Esophagus muscularis mucosa (tissue), 4 donors: ENCODE results near the gene CNP. TPM values are rescaled to one million over a fixed set of nuclear protein-coding genes. Genes with fewer than 3 reads are reported as not detected.
A peak's percentile ranks its signal among the peaks of the same experiment; 100 is the strongest.
"Not testable (repeated sequence)": the region's sequence is repeated elsewhere in the genome, so short reads cannot be mapped to it uniquely, and the experiment has no call there.

Source experiments
- DNase-seq: peaks from one replicate; pipeline ENCODE4 v3.0.0-alpha.2; 2017; ENCODE audit errors: extremely low spot score
- H3K27ac ChIP-seq, 4 donors: fragments of 200-600 bp; sonication (generic); replicated peaks in 1 of 4; 1 replicate in 3 of 4; 2 replicates in 1 of 4; pipeline ENCODE4 v1.5.1; 2016 to 2019; ENCODE audit warnings: mild to moderate bottlenecking in 1 of 4
- H3K27me3 ChIP-seq, 4 donors: fragments of 200-600 bp; sonication (generic); one replicate each; pipeline versions ENCODE4 v1.5.1 to v1.6.0; 2016 to 2019
- H3K36me3 ChIP-seq, 4 donors: fragments of 200-600 bp; sonication (generic); one replicate each; pipeline ENCODE4 v1.5.1; 2016 to 2019
- H3K4me1 ChIP-seq, 4 donors: fragments of 200-600 bp; sonication (generic); one replicate each; pipeline ENCODE4 v1.5.1; 2016 to 2019
- H3K4me3 ChIP-seq, 4 donors: fragments of 200-600 bp; sonication (generic); 1 replicate in 2 of 4; 2 replicates in 2 of 4; pipeline ENCODE4 v1.5.1; 2016 to 2019; ENCODE audit warnings: mild to moderate bottlenecking in 4 of 4, moderate library complexity in 1 of 4
- H3K9me3 ChIP-seq, 4 donors: fragments of 200-600 bp; sonication (generic); 1 replicate in 3 of 4; 2 replicates in 1 of 4; pipeline ENCODE4 v1.5.1; 2016 to 2019
- EP300 ChIP-seq: sonication (generic); formaldehyde crosslinking; IDR thresholded peaks from one replicate; pipeline ENCODE4 v1.6.1; 2017; ENCODE audit warnings: antibody characterized with exemption
- POLR2A ChIP-seq: fragments of 450-650 bp; IDR thresholded peaks from one replicate; pipeline ENCODE4 v1.6.1; 2017; ENCODE audit warnings: antibody characterized with exemption, moderate library complexity, mild to moderate bottlenecking, low read depth
- POLR2AphosphoS5 ChIP-seq, 2 donors: sonication (generic); formaldehyde crosslinking; IDR thresholded peaks; one replicate each; pipeline ENCODE4 v1.6.1; 2017; ENCODE audit warnings: antibody characterized with exemption in 2 of 2
- WGBS: methylation state at CpG from one replicate; pipeline ENCODE4 v1.1.5; 2018; 5-methylcytosine and 5-hydroxymethylcytosine counted together
- intact Hi-C: fragments of 100-400 bp; cut with DNase I; formaldehyde crosslinking; loops from one replicate; pipeline ENCODE4 v1.15.1; 2023
- total RNA-seq, 4 donors: library from RNA; depleted of rRNA; stranded (reverse); fragments of >200 nt; gene quantifications; one replicate each; pipeline versions ENCODE4 v1.1.0 to v1.2.1, GENCODE V29; 2016
- TF ChIP-seq, protein P1 (sequence below), 3 experiments: fragments of 200-600 bp in 2 of 3; fragments of 450-650 bp in 1 of 3; sonication (generic) in 2 of 3; IDR thresholded peaks; one replicate each; pipeline ENCODE4 v1.5.1; 2017 to 2019; ENCODE audit warnings: antibody characterized with exemption in 3 of 3, mild to moderate bottlenecking in 2 of 3, moderate library complexity in 1 of 3

Gene CNP
- total RNA-seq, 4 donors from 2014 or later: 68.9 to 101 (median 78.5) TPM

DNA sequence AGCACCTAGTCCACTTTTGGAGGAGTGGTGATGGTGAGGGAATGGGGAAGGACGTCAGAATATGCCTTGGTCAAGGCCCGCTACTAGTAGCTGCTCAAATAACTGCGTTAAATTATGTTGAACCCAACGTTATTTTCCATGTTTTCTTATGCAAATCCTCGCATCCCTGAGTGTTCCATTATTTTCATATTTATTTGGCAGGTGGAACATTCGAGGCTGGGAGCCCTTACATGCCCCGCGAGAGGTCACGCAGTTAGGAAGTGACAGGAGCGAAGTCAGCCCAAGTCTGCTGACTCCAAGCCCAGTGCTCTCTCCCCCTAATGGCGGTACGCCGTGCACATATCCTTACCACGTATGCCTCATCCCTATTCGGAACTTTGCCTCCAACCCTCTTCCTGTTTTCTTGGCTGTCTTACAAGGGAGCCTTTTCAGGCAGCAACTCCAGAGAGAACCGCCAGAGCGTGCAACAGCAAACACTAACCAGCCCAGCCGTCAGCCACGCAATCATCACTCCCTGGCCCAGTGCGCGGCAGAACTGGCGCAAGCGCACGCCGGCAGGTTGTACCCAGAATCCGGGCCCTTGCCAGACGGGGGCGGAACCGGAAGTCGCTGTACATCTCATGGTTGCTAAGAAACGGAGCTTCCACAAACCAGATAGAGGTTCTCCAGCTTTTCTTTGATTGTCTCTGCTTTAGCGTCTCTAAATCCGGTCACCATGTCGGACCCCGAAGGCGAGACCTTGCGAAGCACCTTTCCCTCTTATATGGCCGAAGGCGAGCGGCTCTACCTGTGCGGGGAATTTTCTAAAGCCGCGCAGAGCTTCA, 36.4 kb upstream of the CNP start, which contains the start of gene ODAD4:
Gene ODAD4, plus strand, starts transcription at position 609 of the 824 bp plus-strand sequence. Its CDS starts 107 bp downstream, at position 716.
- Histone ChIP-seq H3K4me3 (peak within 1 kb of the TSS; percentile 57 to 62 (median 60)), H3K4me1 (peaks cover 13 to 22% (median 20%) of the 10 kb centered on the region in 4 donors), H3K36me3 (peaks cover 0 to 2% (median under 1%) of the 10 kb centered on the region in 4 donors), H3K27me3 (no peaks in the 10 kb centered on the region), H3K27ac (peak within 1 kb of the TSS; percentile 79 to 87 (median 84)), H3K9me3 (no peaks in the 10 kb centered on the region)
- TF ChIP-seq, protein P1, sequence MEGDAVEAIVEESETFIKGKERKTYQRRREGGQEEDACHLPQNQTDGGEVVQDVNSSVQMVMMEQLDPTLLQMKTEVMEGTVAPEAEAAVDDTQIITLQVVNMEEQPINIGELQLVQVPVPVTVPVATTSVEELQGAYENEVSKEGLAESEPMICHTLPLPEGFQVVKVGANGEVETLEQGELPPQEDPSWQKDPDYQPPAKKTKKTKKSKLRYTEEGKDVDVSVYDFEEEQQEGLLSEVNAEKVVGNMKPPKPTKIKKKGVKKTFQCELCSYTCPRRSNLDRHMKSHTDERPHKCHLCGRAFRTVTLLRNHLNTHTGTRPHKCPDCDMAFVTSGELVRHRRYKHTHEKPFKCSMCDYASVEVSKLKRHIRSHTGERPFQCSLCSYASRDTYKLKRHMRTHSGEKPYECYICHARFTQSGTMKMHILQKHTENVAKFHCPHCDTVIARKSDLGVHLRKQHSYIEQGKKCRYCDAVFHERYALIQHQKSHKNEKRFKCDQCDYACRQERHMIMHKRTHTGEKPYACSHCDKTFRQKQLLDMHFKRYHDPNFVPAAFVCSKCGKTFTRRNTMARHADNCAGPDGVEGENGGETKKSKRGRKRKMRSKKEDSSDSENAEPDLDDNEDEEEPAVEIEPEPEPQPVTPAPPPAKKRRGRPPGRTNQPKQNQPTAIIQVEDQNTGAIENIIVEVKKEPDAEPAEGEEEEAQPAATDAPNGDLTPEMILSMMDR (IDR thresholded peaks at IDR 0.05): peak; percentile 42 to 64 (median 60)
- no peak for TF ChIP-seq POLR2A
- TF ChIP-seq POLR2AphosphoS5 (IDR thresholded peaks at IDR 0.05): peak; percentile 93 to 97
- TF ChIP-seq EP300: no peak
- intact Hi-C loops: no loop called here
- WGBS: 4% methylated on average over 28 of the region's 43 CpGs
- peak; percentile 99 for DNase-seq

DNA sequence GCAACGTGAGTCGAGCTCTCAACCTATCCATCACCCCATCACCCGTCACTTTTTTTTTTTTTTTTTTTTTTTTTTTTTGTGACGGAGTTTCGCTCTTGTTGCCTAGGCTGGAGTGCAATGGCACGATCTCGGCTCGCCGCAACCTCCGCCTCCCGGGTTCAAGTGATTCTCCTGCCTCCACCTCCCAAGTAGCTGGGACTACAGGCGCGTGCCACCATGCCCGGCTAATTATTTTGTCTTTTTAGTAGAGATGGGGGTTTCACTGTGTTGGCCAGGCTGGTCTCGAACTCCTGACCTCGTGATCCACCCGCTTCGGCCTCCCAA, 35.8 kb upstream of the CNP start:
- H3K36me3 ChIP-seq, DNase-seq, H3K27me3 ChIP-seq, intact Hi-C loops, H3K9me3 ChIP-seq: not testable (repeated sequence)
- H3K27ac ChIP-seq: peak overlapping the region; percentile 79 to 87 (median 84)
- 53% methylated on average over 18 of the region's 18 CpGs for WGBS
- H3K4me1 ChIP-seq: peaks cover 13 to 22% (median 20%) of the 10 kb centered on the region in 4 donors
- H3K4me3 ChIP-seq: peak overlapping the region; percentile 57 to 62 (median 60)

DNA sequence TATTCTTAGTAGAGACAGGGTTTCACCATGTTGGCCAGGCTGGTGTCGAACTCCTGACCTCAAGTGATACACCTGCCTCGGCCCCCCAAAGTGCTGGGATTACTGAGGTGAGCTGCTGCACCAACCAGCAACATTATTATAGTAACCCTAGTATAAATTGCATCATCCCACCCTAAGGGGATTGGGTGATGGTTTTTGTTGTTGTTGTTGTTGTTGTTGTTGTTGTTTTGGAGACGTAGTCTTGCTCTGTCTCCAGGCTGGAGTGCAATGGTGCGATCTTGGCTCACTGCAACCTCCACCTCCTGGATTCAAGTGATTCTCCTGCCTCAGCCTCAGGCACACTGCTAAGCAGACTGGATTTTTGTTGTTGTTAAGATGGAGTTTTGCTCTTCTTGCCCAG, 34.9 kb upstream of the CNP start:
- H3K4me3 ChIP-seq, DNase-seq, H3K9me3 ChIP-seq, H3K27me3 ChIP-seq, H3K27ac ChIP-seq, intact Hi-C loops: not testable (repeated sequence)
- Histone ChIP-seq H3K36me3 (peaks cover 0 to 17% (median 6%) of the 10 kb centered on the region in 4 donors), H3K4me1 (peaks cover 13 to 22% (median 20%) of the 10 kb centered on the region in 4 donors)
- WGBS: 85% methylated on average over 4 of the region's 4 CpGs

DNA sequence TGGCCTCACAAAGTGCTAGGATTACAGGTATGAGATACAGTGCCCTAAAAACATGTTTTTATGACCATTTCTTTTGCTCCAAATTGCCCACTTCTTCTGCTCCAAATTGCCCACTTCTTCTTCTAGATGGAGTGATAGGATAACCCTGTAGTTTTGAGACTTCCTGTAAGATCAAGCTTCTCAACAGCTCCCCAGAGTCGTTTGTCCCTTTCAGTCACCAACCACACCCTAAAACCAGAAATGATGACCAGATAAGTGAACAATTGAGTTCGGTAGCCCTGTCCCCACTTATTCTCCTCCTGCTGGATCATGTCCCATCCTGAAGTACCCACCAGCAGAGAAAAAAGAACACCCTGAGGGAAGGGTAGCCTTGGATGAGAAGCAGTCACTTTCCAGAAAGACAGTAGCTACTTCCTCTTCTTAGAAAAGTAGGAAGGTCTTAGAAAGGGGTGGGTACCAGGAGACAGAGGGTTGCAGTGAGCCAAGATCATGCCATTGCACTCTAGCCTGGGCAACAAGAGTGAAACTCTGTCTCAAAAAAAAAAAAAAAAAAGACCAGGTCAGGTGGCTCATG, 33.7 kb upstream of the CNP start:
- Histone ChIP-seq H3K9me3 (no peaks in the 10 kb centered on the region), H3K27ac (no peak overlapping the region), H3K4me3 (no peak overlapping the region), H3K27me3 (no peaks in the 10 kb centered on the region), H3K36me3 (peaks cover 0 to 20% (median 10%) of the 10 kb centered on the region in 4 donors), H3K4me1 (peaks cover 13 to 22% (median 20%) of the 10 kb centered on the region in 4 donors)
- no peak for DNase-seq
- intact Hi-C loops: no loop called here
- TF ChIP-seq, protein P1 (IDR thresholded peaks at IDR 0.05): no peak
- TF ChIP-seq POLR2A (no peak), EP300 (no peak)
- 61% methylated on average over 2 of the region's 2 CpGs for WGBS

DNA sequence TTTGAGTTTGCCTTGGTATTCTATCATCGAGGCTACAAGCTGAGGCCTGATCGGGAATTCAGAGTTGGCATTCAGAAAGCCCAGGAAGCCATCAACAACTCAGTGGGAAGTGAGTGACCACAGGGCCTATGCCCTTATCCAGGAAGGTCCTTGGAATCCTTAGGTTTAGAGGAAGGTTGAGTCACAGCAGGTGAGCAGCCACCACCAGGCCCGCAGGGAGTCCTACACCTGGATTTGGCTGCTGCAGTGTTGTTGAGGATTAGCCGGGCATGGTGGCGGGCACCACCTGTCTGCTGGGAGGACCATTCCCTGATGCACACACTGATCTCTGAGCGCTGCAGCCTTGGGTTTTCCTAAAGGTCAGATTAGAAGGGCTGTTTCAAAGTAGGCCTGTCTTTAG, 31.0 kb upstream of the CNP start:
- intact Hi-C loops: no loop called here
- Histone ChIP-seq H3K4me3 (no peak overlapping the region), H3K9me3 (no peaks in the 10 kb centered on the region), H3K36me3 (peaks cover 0 to 33% (median 14%) of the 10 kb centered on the region in 4 donors), H3K27me3 (no peaks in the 10 kb centered on the region), H3K27ac (no peak overlapping the region), H3K4me1 (peaks cover 6 to 10% (median 7%) of the 10 kb centered on the region in 4 donors)
- 98% methylated on average over 4 of the region's 6 CpGs for WGBS
- no peak for DNase-seq
- TF ChIP-seq EP300: no peak

DNA sequence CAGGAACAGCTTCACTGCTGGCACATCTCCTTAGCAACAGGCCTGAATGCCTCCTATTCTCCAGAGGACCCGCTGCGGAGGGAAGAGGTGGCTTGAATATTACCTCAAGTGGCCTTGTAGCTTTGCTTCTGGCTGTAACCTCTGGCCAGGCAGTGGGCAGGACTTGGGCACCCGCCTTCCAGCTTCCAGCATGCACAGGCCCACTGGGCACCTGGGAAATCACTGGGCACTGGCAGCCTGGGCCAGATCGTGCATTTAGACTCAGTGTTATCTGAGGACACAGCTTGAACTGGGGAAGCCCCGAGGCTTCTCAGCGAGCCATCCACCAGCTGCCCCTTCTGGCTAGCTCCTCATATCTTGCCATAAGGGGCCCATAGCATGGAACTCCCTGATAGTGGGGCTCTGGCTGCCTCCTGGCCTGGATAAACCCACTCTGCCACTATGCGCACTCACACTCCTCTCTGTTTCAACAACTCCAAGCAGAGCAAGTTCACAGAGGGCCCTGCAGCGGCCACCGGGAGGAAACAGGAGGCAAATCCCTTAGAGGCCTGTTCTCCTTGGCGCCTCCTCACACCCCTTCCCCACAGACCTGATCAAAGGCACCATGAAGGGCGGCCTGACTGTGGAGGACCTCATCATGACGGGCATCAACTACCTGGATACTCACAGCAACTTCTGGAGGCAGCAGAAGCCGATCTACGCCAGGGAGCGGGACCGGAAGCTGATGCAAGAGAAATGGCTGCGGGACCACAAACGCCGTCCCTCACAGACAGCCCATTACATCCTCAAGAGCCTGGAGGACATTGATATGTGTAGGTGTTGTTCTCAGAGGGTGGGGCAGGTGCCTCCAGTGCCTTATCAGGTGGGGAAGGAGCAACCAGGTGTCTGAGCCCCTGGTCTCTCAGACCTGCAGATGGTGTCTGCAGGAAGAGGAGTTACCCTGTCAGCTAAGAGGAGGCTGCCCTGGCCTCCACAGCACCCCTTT, 28.3 kb upstream of the CNP start:
- Histone ChIP-seq H3K4me1 (no peaks in the 10 kb centered on the region), H3K27me3 (no peaks in the 10 kb centered on the region), H3K4me3 (no peak overlapping the region), H3K36me3 (peaks cover 0 to 33% (median 14%) of the 10 kb centered on the region in 4 donors), H3K27ac (no peak overlapping the region), H3K9me3 (no peaks in the 10 kb centered on the region)
- DNase-seq: no peak
- TF ChIP-seq EP300: no peak
- TF ChIP-seq POLR2AphosphoS5 (IDR thresholded peaks at IDR 0.05): no peak
- TF ChIP-seq, protein P1 (IDR thresholded peaks at IDR 0.05): no peak
- 95% methylated on average over 18 of the region's 19 CpGs for WGBS
- intact Hi-C loops: no loop called here
